K562 (cell line): Measurements from ENCODE around the gene NEDD8. TPM values are rescaled to one million over a fixed set of nuclear protein-coding genes. Genes with fewer than 3 reads are reported as not detected.

Experiments
- DMBX1 ChIP-seq: fragments of 250-450 bp; sonication (Bioruptor Pico); IDR thresholded peaks from 2 replicates; pipeline ENCODE4 v1.8.0; 2022; ENCODE audit warnings: inconsistent platforms, mild to moderate bottlenecking, moderate library complexity, borderline replicate concordance
- ERF ChIP-seq: fragments of 450-650 bp; formaldehyde crosslinking; IDR thresholded peaks from 2 replicates; pipeline ENCODE4 v1.4.0; 2020; ENCODE audit warnings: mild to moderate bottlenecking, mixed read lengths
- HNRNPH1 ChIP-seq: fragments of 200-400 bp; formaldehyde crosslinking; optimal IDR thresholded peaks from 2 replicates; pipeline ENCODE3; 2017; ENCODE audit warnings: low read depth, mild to moderate bottlenecking, low read length, moderate library complexity
- MEIS2 ChIP-seq: fragments of 450-650 bp; IDR thresholded peaks from 2 replicates; pipeline ENCODE4 v1.6.1; 2014; ENCODE audit warnings: mild to moderate bottlenecking; ENCODE audit not compliant: partially characterized antibody
- POLR2H ChIP-seq: IDR thresholded peaks from 2 replicates; pipeline ENCODE4 v1.6.1; 2016; ENCODE audit warnings: missing genetic modification characterization, low read depth, mild to moderate bottlenecking, control low read depth, missing compliant biosample characterization, moderate library complexity
- POU5F1 ChIP-seq: fragments of 150-350 bp; IDR thresholded peaks from 2 replicates; pipeline ENCODE4 v1.6.1; 2014; ENCODE audit warnings: borderline replicate concordance, low read length, low read depth, mild to moderate bottlenecking; ENCODE audit not compliant: partially characterized antibody
- RHOXF2B ChIP-seq: fragments of 250-450 bp; sonication (Bioruptor Pico); conservative IDR thresholded peaks from 2 replicates; pipeline ENCODE4 v1.5.1; 2021
- SMAD4 ChIP-seq: fragments of 250-450 bp; sonication (Bioruptor Pico); conservative IDR thresholded peaks from 2 replicates; pipeline ENCODE4 v1.8.0; 2021; ENCODE audit warnings: inconsistent platforms, mild to moderate bottlenecking, moderate library complexity
- ZNF212 ChIP-seq: fragments of 450-650 bp; formaldehyde crosslinking; IDR thresholded peaks from 2 replicates; pipeline ENCODE4 v1.4.0; 2020; ENCODE audit warnings: mild to moderate bottlenecking
- ZNF224 ChIP-seq: sonication (generic); formaldehyde crosslinking; IDR thresholded peaks from 2 replicates; pipeline ENCODE4 v1.8.0; 2022; ENCODE audit warnings: mild to moderate bottlenecking, missing genetic modification reagents
- ZNF24 ChIP-seq: fragments of 450-650 bp; IDR thresholded peaks from 2 replicates; pipeline ENCODE4 v1.6.1; 2016
- ZNF584 ChIP-seq: fragments of 200-800 bp; sonication (Bioruptor generic); IDR thresholded peaks from 2 replicates; pipeline ENCODE4 v1.6.1; 2016; ENCODE audit warnings: low read depth, mild to moderate bottlenecking, missing genetic modification characterization, missing compliant biosample characterization
- polyA plus RNA-seq, 8 experiments: library from polyadenylated mRNA; depleted of rRNA in 4 of 8; stranded (reverse) in 5 of 8; unstranded in 3 of 8; fragments of >200 nt; fragmentation: Nextera tagmentation in 2 of 8; fragmentation: Illumina TruSeq in 1 of 8; extraction: Ambion mirVana in 2 of 8; extraction: Trizol in 1 of 8; gene quantifications; 2 replicates each; pipeline versions ENCODE4 v1.2.1 to v1.2.3, GENCODE V29; 2011 to 2014; ENCODE audit warnings: inconsistent platforms in 1 of 8, missing spikeins in 1 of 8
- total RNA-seq, 7 experiments: library from RNA; depleted of rRNA in 6 of 7; stranded (reverse); fragments of >200 nt in 6 of 7; fragmentation: Illumina TruSeq in 2 of 7; extraction: Trizol in 2 of 7; gene quantifications; 2 replicates each; pipeline versions ENCODE4 v1.2.1 to v1.2.3, GENCODE V29; 2011 to 2021; ENCODE audit warnings: low replicate concordance in 1 of 7
- TF ChIP-seq, protein P1 (sequence below): sonication (generic); formaldehyde crosslinking; IDR thresholded peaks from 2 replicates; pipeline ENCODE4 v1.9.0; 2022; ENCODE audit warnings: mild to moderate bottlenecking, missing genetic modification reagents
- TF ChIP-seq, protein P2 (sequence below): fragments of 200-800 bp; sonication (Bioruptor generic); IDR thresholded peaks from 2 replicates; pipeline ENCODE4 v1.6.1; 2016; ENCODE audit warnings: missing genetic modification characterization, missing compliant biosample characterization
- TF ChIP-seq, protein P3 (sequence below), 2 experiments: fragments of 450-650 bp in 1 of 2; sonication (generic) in 1 of 2; formaldehyde crosslinking in 1 of 2; IDR thresholded peaks in 1 of 2; conservative IDR thresholded peaks in 1 of 2; 2 replicates each; pipeline versions ENCODE4 v1.6.1 to v1.8.1; 2016 to 2023; ENCODE audit warnings: mild to moderate bottlenecking in 2 of 2, moderate library complexity in 2 of 2, inconsistent platforms in 1 of 2, missing genetic modification reagents in 1 of 2
- TF ChIP-seq, protein P4 (sequence below): fragments of 450-650 bp; IDR thresholded peaks from 2 replicates; pipeline ENCODE4 v1.6.1; 2017; ENCODE audit warnings: antibody characterized with exemption, mild to moderate bottlenecking

NEDD8 gene
- total and polyA plus RNA-seq, 9 of the 15 experiments (the other 6 are each of a cell fraction or from before 2014, with no cell fraction given) = 142 to 691 (median 260) TPM

DNA sequence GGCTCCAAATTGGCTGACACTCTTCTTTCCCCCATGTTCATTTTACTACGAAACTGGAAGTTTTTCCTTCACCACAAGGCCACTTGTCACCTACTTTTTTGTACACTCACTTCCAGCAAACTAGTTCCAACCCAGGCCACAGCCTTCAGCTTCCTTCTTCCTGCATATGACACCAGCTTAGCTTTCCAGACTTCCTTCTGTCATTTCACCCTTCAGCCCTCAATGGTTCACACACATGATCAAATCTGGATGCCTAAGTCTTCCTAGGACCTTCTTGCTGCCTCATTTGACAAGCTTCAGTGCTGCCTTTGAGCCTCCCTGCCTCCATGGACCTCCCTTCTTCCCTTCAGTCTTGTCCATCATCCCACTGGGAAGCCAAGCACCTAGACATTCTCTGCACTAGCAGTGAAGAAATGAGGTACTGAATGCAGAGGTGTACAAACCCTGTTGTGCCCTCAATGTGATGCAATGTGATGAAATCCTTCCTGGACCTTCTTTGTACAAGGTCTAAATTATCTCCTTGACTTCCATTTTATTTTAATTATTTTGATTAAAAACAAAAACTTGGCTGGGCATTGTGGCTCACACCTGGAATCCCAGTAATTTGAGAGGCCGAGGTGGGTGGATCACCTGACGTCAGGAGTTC lies 64.6 kb downstream of the NEDD8 start (continued):
- TF ChIP-seq, protein P1, sequence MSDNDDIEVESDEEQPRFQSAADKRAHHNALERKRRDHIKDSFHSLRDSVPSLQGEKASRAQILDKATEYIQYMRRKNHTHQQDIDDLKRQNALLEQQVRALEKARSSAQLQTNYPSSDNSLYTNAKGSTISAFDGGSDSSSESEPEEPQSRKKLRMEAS = no peak
- TF ChIP-seq POU5F1 (no peak), ERF (CRISPR knock-in tag) (no peak), ZNF584 (CRISPR knock-in tag) (peak; percentile 72; the same call in 1 of the 2 replicates), SMAD4 (CRISPR knock-in tag) (peak; percentile 60), ZNF212 (no peak), MEIS2 (no peak), ZNF224 (no peak), POLR2H (tag) (0 out of 2 replicates have a peak, but pooled peaks have one; percentile 28), ZNF24 (peak; percentile 62; the same call in 1 of the 2 replicates), HNRNPH1 (no peak), RHOXF2B (no peak), DMBX1 (CRISPR knock-in tag) (peak; percentile 60; the same call in 1 of the 2 replicates)
- TF ChIP-seq, protein P2, sequence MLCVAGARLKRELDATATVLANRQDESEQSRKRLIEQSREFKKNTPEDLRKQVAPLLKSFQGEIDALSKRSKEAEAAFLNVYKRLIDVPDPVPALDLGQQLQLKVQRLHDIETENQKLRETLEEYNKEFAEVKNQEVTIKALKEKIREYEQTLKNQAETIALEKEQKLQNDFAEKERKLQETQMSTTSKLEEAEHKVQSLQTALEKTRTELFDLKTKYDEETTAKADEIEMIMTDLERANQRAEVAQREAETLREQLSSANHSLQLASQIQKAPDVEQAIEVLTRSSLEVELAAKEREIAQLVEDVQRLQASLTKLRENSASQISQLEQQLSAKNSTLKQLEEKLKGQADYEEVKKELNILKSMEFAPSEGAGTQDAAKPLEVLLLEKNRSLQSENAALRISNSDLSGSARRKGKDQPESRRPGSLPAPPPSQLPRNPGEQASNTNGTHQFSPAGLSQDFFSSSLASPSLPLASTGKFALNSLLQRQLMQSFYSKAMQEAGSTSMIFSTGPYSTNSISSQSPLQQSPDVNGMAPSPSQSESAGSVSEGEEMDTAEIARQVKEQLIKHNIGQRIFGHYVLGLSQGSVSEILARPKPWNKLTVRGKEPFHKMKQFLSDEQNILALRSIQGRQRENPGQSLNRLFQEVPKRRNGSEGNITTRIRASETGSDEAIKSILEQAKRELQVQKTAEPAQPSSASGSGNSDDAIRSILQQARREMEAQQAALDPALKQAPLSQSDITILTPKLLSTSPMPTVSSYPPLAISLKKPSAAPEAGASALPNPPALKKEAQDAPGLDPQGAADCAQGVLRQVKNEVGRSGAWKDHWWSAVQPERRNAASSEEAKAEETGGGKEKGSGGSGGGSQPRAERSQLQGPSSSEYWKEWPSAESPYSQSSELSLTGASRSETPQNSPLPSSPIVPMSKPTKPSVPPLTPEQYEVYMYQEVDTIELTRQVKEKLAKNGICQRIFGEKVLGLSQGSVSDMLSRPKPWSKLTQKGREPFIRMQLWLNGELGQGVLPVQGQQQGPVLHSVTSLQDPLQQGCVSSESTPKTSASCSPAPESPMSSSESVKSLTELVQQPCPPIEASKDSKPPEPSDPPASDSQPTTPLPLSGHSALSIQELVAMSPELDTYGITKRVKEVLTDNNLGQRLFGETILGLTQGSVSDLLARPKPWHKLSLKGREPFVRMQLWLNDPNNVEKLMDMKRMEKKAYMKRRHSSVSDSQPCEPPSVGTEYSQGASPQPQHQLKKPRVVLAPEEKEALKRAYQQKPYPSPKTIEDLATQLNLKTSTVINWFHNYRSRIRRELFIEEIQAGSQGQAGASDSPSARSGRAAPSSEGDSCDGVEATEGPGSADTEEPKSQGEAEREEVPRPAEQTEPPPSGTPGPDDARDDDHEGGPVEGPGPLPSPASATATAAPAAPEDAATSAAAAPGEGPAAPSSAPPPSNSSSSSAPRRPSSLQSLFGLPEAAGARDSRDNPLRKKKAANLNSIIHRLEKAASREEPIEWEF (CRISPR knock-in tag) = no peak
- TF ChIP-seq, protein P3, sequence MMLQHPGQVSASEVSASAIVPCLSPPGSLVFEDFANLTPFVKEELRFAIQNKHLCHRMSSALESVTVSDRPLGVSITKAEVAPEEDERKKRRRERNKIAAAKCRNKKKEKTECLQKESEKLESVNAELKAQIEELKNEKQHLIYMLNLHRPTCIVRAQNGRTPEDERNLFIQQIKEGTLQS (IDR thresholded peaks at IDR 0.05) = peak; percentile 53; the same call in 1 of the 2 replicates
- TF ChIP-seq, protein P3 (CRISPR knock-in tag; conservative IDR thresholded peaks at IDR 0.05) = no peak
- TF ChIP-seq, protein P4, sequence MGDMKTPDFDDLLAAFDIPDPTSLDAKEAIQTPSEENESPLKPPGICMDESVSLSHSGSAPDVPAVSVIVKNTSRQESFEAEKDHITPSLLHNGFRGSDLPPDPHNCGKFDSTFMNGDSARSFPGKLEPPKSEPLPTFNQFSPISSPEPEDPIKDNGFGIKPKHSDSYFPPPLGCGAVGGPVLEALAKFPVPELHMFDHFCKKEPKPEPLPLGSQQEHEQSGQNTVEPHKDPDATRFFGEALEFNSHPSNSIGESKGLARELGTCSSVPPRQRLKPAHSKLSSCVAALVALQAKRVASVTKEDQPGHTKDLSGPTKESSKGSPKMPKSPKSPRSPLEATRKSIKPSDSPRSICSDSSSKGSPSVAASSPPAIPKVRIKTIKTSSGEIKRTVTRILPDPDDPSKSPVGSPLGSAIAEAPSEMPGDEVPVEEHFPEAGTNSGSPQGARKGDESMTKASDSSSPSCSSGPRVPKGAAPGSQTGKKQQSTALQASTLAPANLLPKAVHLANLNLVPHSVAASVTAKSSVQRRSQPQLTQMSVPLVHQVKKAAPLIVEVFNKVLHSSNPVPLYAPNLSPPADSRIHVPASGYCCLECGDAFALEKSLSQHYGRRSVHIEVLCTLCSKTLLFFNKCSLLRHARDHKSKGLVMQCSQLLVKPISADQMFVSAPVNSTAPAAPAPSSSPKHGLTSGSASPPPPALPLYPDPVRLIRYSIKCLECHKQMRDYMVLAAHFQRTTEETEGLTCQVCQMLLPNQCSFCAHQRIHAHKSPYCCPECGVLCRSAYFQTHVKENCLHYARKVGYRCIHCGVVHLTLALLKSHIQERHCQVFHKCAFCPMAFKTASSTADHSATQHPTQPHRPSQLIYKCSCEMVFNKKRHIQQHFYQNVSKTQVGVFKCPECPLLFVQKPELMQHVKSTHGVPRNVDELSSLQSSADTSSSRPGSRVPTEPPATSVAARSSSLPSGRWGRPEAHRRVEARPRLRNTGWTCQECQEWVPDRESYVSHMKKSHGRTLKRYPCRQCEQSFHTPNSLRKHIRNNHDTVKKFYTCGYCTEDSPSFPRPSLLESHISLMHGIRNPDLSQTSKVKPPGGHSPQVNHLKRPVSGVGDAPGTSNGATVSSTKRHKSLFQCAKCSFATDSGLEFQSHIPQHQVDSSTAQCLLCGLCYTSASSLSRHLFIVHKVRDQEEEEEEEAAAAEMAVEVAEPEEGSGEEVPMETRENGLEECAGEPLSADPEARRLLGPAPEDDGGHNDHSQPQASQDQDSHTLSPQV = 0 out of 2 replicates have a peak, but pooled peaks have one; percentile 35
